Smooth muscle cell (in vitro differentiated cells): Measurements from ENCODE around the gene MADCAM1. TPM values are rescaled to one million over a fixed set of nuclear protein-coding genes. Genes with fewer than 3 reads are reported as not detected.
A peak's percentile ranks its signal among the peaks of the same experiment; 100 is the strongest.

Source experiments
- DNase-seq: peaks from one replicate; lab custom pipeline; 2025; ENCODE audit not compliant: unreplicated experiment; lab: John Stamatoyannopoulos, UW
- H2AFZ ChIP-seq: fragments of 200-600 bp; sonication (generic); 2 replicates; pipeline ENCODE4 v1.6.0; 2016; ENCODE audit warnings: antibody characterized with exemption, low read depth, mild to moderate bottlenecking
- H3F3A ChIP-seq: fragments of 200-600 bp; sonication (generic); 2 replicates; pipeline ENCODE4 v1.6.0; 2017; ENCODE audit warnings: antibody characterized with exemption, low read depth
- H3K27ac ChIP-seq: fragments of 200-600 bp; sonication (generic); 2 replicates; pipeline ENCODE4 v1.5.1; 2016; ENCODE audit warnings: low read depth, mild to moderate bottlenecking
- H3K27me3 ChIP-seq: fragments of 200-600 bp; sonication (generic); 2 replicates; pipeline ENCODE4 v1.6.1; 2016; ENCODE audit warnings: low read depth, mild to moderate bottlenecking
- H3K36me3 ChIP-seq: fragments of 200-600 bp; sonication (generic); 2 replicates; pipeline ENCODE4 v1.5.1; 2016; ENCODE audit warnings: low read depth
- H3K4me1 ChIP-seq: fragments of 200-600 bp; sonication (generic); 2 replicates; pipeline ENCODE4 v1.5.1; 2016; ENCODE audit warnings: low read depth
- H3K4me2 ChIP-seq: fragments of 200-600 bp; sonication (generic); 2 replicates; pipeline ENCODE4 v1.6.0; 2016; ENCODE audit warnings: mild to moderate bottlenecking
- H3K4me3 ChIP-seq: fragments of 200-600 bp; sonication (generic); 2 replicates; pipeline ENCODE4 v1.5.1; 2016; ENCODE audit warnings: mild to moderate bottlenecking
- H3K79me2 ChIP-seq: fragments of 200-600 bp; sonication (generic); 2 replicates; pipeline ENCODE4 v1.6.0; 2016; ENCODE audit warnings: low read depth, mild to moderate bottlenecking
- H3K9ac ChIP-seq: fragments of 200-600 bp; sonication (generic); 2 replicates; pipeline ENCODE4 v1.6.0; 2016; ENCODE audit warnings: low read depth
- H3K9me3 ChIP-seq: fragments of 200-600 bp; sonication (generic); replicated peaks from 2 replicates; pipeline ENCODE4 v1.5.1; 2016; ENCODE audit warnings: low read depth
- H4K20me1 ChIP-seq: fragments of 200-600 bp; sonication (generic); 2 replicates; pipeline ENCODE4 v1.6.0; 2016; ENCODE audit warnings: low read depth
- CTCF ChIP-seq: fragments of 200-600 bp; sonication (generic); IDR thresholded peaks from 2 replicates; pipeline ENCODE4 v1.5.1; 2017; ENCODE audit warnings: borderline replicate concordance, mild to moderate bottlenecking, antibody characterized with exemption; ENCODE audit not compliant: insufficient read depth, poor library complexity, severe bottlenecking
- WGBS: methylation state at CpG from one replicate; pipeline ENCODE4 v1.1.7; 2016; ENCODE audit warnings: low lambda C conversion rate; 5-methylcytosine and 5-hydroxymethylcytosine counted together
- polyA plus RNA-seq: library from polyadenylated mRNA; unstranded; fragments of >200 nt; fragmentation: Nextera tagmentation; extraction: Ambion mirVana; gene quantifications from 2 replicates; pipeline ENCODE4 v1.2.1, GENCODE V29; 2016
- total RNA-seq: library from RNA; depleted of rRNA; stranded (reverse); fragments of >200 nt; gene quantifications from 2 replicates; pipeline ENCODE4 v1.2.3, GENCODE V29; 2014

Gene MADCAM1
- total and polyA plus RNA-seq, 2 experiments from 2014 or later: not detected

GRCh38 chr19:507286-508203 is 11.3 kb downstream of the MADCAM1 start, which contains the start of gene TPGS1:
Gene TPGS1 (plus strand): TSS chr19:507497. CDS start chr19:507507, 10 bp downstream.
- Histone ChIP-seq H3K9ac (peak within 1 kb of the TSS; percentile 91), H3K4me1 (peaks cover 19% of the 10 kb centered on the region), H4K20me1 (no peaks in the 10 kb centered on the region), H3K27ac (peak within 1 kb of the TSS; percentile 87), H3F3A (peaks cover 5% of the 10 kb centered on the region), H3K36me3 (no peaks in the 10 kb centered on the region), H3K79me2 (peaks cover 16% of the 10 kb centered on the region), H3K4me2 (peak within 1 kb of the TSS; percentile 100), H3K9me3 (no peaks in the 10 kb centered on the region), H3K27me3 (no peaks in the 10 kb centered on the region), H2AFZ (peak within 1 kb of the TSS; percentile 97), H3K4me3 (peak within 1 kb of the TSS; percentile 97)
- 3% methylated on average over 65 of the region's 81 CpGs for WGBS
- DNase-seq: peak; percentile 96
- no peak for TF ChIP-seq CTCF

- Histone ChIP-seq H2AFZ (no peak overlapping the region), H3K27ac (no peak overlapping the region), H3K4me1 (peaks cover 19% of the 10 kb centered on the region), H3K4me3 (peak overlapping the region; percentile 97), H3K4me2 (peak overlapping the region; percentile 100), H3K36me3 (no peaks in the 10 kb centered on the region), H3K27me3 (no peaks in the 10 kb centered on the region), H3F3A (peaks cover 5% of the 10 kb centered on the region), H3K9ac (peak overlapping the region; percentile 91), H3K79me2 (peaks cover 16% of the 10 kb centered on the region), H4K20me1 (no peaks in the 10 kb centered on the region), H3K9me3 (no peaks in the 10 kb centered on the region)
- DNase-seq: no peak
- 70% methylated on average over 31 of the region's 32 CpGs for WGBS
- no peak for TF ChIP-seq CTCF
These were observed 12.2 kb downstream of the MADCAM1 start for GRCh38 chr19:508204-509150.

- peak overlapping the region; percentile 96 for H3K27ac ChIP-seq
- peak overlapping the region; percentile 88 for H3K9ac ChIP-seq
- H3K36me3 ChIP-seq: no peaks in the 10 kb centered on the region
- no peaks in the 10 kb centered on the region for H3K9me3 ChIP-seq
- no peaks in the 10 kb centered on the region for H4K20me1 ChIP-seq
- peak; percentile 99 for TF ChIP-seq CTCF
- peak; percentile 82 for DNase-seq
- 5% methylated on average over 21 of the region's 21 CpGs for WGBS
- peak overlapping the region; percentile 21 for H3K4me3 ChIP-seq
- H2AFZ ChIP-seq: no peak overlapping the region
- peak overlapping the region; percentile 87 for H3K4me2 ChIP-seq
- no peaks in the 10 kb centered on the region for H3K27me3 ChIP-seq
- H3F3A ChIP-seq: peaks cover 5% of the 10 kb centered on the region
- peaks cover 16% of the 10 kb centered on the region for H3K79me2 ChIP-seq
- H3K4me1 ChIP-seq: peaks cover 19% of the 10 kb centered on the region
These were observed 14.4 kb downstream of the MADCAM1 start for GRCh38 chr19:510606-511100.
